HL-60 (cell line): ENCODE measurements around the gene ZNF22.

Experiments
- DNase-seq, 2 experiments: peaks; one replicate each; pipeline ENCODE4 v3.0.0-alpha.2; 2010 to 2020; ENCODE audit warnings: low read depth in 1 of 2, low spot score in 1 of 2
- H3K27ac ChIP-seq: fragments of 250-450 bp; sonication (Bioruptor Pico); replicated peaks from 2 replicates; pipeline ENCODE4 v1.5.1; 2020; ENCODE audit warnings: mild to moderate bottlenecking, moderate library complexity
- H3K27me3 ChIP-seq: fragments of 250-450 bp; sonication (Bioruptor Pico); 2 replicates; pipeline ENCODE4 v1.5.1; 2021; ENCODE audit warnings: mild to moderate bottlenecking, moderate library complexity; ENCODE audit not compliant: insufficient read depth, poor library complexity, severe bottlenecking
- H3K4me3 ChIP-seq: replicated peaks from 2 replicates; pipeline ENCODE4 v1.5.1; 2011; ENCODE audit warnings: mild to moderate bottlenecking, control low read depth, low read length; ENCODE audit not compliant: insufficient read depth
- GABPA ChIP-seq: IDR thresholded peaks from 2 replicates; pipeline ENCODE4 v1.6.1; 2012; ENCODE audit warnings: low read depth
- POLR2AphosphoS5 ChIP-seq: IDR thresholded peaks from 2 replicates; pipeline ENCODE4 v1.6.1; 2012; ENCODE audit warnings: low read depth
- REST ChIP-seq: IDR thresholded peaks from 2 replicates; pipeline ENCODE4 v1.6.1; 2012; ENCODE audit warnings: low read depth; ENCODE audit not compliant: insufficient replicate concordance
- SPI1 ChIP-seq: IDR thresholded peaks from 2 replicates; pipeline ENCODE4 v1.6.1; 2012; ENCODE audit warnings: low read depth, mild to moderate bottlenecking, borderline replicate concordance
- TF ChIP-seq, protein P1 (sequence below): IDR thresholded peaks from one replicate; pipeline ENCODE4 v1.5.1; 2011; ENCODE audit warnings: low read length, control low read depth, inconsistent platforms; ENCODE audit not compliant: insufficient read depth

ZNF22 gene

GRCh38 chr10:45052700-45053099 lies 52.0 kb downstream of the ZNF22 start:
- H3K27me3 ChIP-seq, result no peaks in the 10 kb centered on the region
- H3K4me3 ChIP-seq, result no peak overlapping the region
- H3K27ac ChIP-seq, result no peak overlapping the region
- DNase-seq, result no peak
- no peak for TF ChIP-seq SPI1
- TF ChIP-seq POLR2AphosphoS5, result no peak
- no peak for TF ChIP-seq GABPA

DNA sequence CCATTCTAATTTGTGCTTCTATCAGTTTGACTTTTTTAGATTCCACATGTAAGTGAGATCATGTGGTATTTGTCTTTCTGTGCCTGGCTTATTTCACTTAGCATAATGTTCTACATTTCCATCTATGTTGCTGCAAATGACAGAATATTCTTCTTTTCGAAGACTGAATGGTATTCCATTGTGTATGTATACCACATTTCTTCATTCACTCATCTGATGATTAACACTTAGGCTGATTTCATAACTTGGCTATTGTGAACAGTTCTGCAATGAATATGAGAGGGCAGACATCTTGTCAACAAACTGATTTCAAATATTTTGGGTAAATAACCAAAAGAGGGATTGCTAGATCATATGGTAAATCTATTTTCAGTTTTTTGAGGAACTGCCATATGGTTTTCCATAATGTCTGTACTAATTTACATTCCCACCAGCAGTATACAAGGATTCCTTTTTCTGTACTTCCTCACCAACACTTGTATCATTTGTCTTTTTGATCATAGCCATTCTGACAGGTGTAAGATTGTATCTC lies 52.9 kb downstream of the ZNF22 start:
- no peak for DNase-seq
- TF ChIP-seq REST (no peak), GABPA (no peak), SPI1 (no peak), POLR2AphosphoS5 (no peak)
- TF ChIP-seq, protein P1, sequence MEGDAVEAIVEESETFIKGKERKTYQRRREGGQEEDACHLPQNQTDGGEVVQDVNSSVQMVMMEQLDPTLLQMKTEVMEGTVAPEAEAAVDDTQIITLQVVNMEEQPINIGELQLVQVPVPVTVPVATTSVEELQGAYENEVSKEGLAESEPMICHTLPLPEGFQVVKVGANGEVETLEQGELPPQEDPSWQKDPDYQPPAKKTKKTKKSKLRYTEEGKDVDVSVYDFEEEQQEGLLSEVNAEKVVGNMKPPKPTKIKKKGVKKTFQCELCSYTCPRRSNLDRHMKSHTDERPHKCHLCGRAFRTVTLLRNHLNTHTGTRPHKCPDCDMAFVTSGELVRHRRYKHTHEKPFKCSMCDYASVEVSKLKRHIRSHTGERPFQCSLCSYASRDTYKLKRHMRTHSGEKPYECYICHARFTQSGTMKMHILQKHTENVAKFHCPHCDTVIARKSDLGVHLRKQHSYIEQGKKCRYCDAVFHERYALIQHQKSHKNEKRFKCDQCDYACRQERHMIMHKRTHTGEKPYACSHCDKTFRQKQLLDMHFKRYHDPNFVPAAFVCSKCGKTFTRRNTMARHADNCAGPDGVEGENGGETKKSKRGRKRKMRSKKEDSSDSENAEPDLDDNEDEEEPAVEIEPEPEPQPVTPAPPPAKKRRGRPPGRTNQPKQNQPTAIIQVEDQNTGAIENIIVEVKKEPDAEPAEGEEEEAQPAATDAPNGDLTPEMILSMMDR, result no peak

More for the DNA sequence above, 52.9 kb downstream of the ZNF22 start:
- H3K27me3 ChIP-seq, result no peaks in the 10 kb centered on the region
- H3K27ac ChIP-seq, result no peak overlapping the region
- no peak overlapping the region for H3K4me3 ChIP-seq
